ENCODE measurements around the gene CENPP.

CENPP gene

DNA sequence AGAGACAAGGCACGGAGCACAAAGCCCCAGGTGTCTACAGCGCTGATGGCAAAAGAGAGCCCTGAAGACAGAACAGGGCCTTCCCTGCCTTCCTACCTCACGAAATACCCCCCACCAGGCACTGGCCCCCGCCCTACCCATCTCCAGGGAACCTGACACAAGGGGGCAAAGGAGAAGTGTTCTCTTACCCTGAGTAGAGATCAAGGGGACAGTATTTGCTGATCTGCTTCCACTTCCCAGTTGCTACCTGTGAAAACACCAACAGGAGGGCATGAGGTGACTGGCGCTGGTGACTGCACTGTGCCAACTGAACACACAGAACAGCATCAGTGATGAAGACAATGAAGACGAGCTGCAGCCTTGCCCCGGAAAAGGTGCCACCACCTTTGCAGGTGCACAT, 316.8 kb downstream of the CENPP start:
- Histone ChIP-seq H3K27me3 (ENCODE audit: control insufficient read depth, insufficient read depth, low read length) (no peaks in the 10 kb centered on the region), H3K4me3 (ENCODE audit: low read depth, low read length) (no peak overlapping the region), H3K36me3 (ENCODE audit: control insufficient read depth, insufficient read depth, low read length) (peaks cover 22% of the 10 kb centered on the region), H3K4me1 (ENCODE audit: control insufficient read depth, insufficient read depth, low read length) (no peaks in the 10 kb centered on the region), H3K9ac (ENCODE audit: low read depth, low read length) (no peak overlapping the region), H3K9me3 (ENCODE audit: control insufficient read depth, insufficient read depth, low read length) (no peaks in the 10 kb centered on the region)

DNA sequence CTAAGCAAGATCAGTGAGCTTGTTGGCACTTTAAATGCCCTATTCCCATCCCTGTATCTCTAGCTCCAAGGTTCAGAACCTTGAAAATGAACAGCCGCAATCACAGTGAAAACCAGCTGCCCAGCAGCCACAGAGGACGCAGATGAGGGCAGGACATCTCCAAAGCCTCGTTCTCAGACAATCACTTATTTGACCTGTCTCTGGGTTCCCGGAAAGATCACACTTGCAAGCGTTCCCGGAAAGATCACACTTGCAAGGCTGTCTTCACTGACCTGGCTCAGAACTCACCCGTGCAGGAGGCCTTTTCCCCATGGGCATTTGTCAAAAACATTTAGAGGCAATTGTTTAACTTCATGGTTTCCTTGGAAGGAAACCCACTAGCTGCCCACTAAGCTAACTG, 318.5 kb downstream of the CENPP start:
- Histone ChIP-seq H3K4me1 (ENCODE audit: control insufficient read depth, insufficient read depth, low read length) (no peaks in the 10 kb centered on the region), H3K9me3 (ENCODE audit: control insufficient read depth, insufficient read depth, low read length) (no peaks in the 10 kb centered on the region), H3K4me3 (ENCODE audit: low read depth, low read length) (no peak overlapping the region), H3K9ac (ENCODE audit: low read depth, low read length) (no peak overlapping the region), H3K27me3 (ENCODE audit: control insufficient read depth, insufficient read depth, low read length) (no peaks in the 10 kb centered on the region), H3K36me3 (ENCODE audit: control insufficient read depth, insufficient read depth, low read length) (peaks cover 24% of the 10 kb centered on the region)

DNA sequence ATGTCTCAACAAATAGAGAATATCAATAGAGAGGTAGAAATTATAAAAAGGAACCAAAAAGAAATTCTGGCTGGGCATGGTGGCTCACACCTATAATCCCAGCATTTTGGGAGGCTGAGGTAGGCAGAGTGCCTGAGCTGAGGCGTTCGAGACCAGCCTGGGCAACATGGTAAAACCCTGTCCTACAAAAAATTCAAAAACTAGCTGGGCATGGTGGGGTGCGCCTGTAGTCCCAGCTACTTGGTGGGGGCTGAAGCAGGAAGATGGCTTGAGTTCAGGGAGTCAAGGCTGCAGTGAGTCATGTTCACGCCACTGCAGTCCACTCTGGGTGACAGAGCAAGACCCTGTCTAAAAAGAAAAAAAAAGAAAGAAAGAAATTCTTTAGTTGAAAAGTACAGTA, 319.3 kb downstream of the CENPP start:
- H3K9me3 ChIP-seq (ENCODE audit: control insufficient read depth, insufficient read depth, low read length), result no peaks in the 10 kb centered on the region
- H3K4me3 ChIP-seq (ENCODE audit: low read depth, low read length), result no peak overlapping the region
- no peaks in the 10 kb centered on the region for H3K27me3 ChIP-seq (ENCODE audit: control insufficient read depth, insufficient read depth, low read length)
- H3K9ac ChIP-seq (ENCODE audit: low read depth, low read length), result no peak overlapping the region
- H3K36me3 ChIP-seq (ENCODE audit: control insufficient read depth, insufficient read depth, low read length), result peaks cover 25% of the 10 kb centered on the region
- H3K4me1 ChIP-seq (ENCODE audit: control insufficient read depth, insufficient read depth, low read length), result no peaks in the 10 kb centered on the region

DNA sequence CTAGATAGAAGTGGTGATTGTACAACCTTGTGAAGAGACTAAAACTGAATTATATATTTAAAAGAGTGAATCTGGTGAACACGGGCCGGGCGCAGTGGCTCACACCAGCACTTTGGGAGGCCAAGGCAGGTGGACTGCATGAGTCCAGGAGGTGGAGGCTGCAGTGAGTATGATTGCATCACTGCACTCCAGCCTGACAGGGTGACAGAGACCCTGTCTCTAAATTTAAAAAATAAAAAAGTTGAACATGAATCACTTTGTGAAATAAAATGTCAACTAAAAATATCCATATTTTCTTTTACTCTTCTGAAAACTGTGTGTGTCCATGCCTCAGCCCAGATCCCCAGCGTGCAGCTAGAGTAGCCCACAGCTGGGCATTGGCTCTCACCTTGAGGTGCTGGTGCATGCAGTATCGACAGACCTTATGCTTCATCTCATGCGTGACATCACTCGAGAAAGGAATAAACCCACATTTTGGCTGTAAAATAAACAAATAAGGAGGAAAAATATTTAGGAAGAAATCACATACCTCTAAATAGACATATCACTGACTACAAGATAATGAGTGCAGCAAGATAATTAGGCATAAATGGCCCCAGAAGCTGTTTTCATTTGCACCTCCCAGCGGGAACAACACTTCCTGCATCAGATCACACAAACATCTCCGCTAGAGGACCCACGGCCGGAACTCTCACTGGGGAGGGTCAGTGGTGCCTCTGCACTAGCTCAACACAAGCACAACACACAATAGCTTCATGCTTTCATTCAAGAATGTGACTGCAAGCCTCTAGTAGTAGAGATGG, 322.1 kb downstream of the CENPP start:
- H3K9me3 ChIP-seq (ENCODE audit: control insufficient read depth, insufficient read depth, low read length), result no peaks in the 10 kb centered on the region
- peaks cover 13% of the 10 kb centered on the region for H3K36me3 ChIP-seq (ENCODE audit: control insufficient read depth, insufficient read depth, low read length)

DNA sequence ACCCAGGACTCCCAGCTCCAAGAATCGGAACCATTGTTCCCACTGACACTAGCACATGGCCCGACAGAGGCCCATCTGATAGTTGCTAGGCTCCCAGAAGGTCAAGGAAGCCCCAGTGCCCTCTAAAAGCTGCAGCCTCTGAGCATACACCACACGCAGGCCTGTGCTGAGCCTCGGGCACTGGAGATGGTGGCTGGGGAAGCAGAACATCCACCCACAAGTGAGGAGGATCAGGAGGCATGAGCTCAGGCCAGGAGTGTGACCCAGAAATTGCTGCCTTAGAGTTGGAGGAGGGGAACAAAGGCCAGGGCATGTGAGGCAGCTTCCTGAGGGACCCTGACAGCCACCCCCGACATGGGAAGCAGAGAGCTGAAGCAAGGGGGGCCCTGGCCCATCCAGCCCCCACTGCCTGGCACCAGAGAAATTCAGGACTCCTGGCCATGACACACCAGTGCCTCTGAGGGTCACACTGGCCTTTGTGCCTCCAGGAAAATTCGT, 322.8 kb downstream of the CENPP start:
- Histone ChIP-seq H3K4me1 (ENCODE audit: control insufficient read depth, insufficient read depth, low read length) (no peaks in the 10 kb centered on the region), H3K9ac (ENCODE audit: low read depth, low read length) (no peak overlapping the region), H3K36me3 (ENCODE audit: control insufficient read depth, insufficient read depth, low read length) (peaks cover 12% of the 10 kb centered on the region), H3K4me3 (ENCODE audit: low read depth, low read length) (no peak overlapping the region), H3K9me3 (ENCODE audit: control insufficient read depth, insufficient read depth, low read length) (no peaks in the 10 kb centered on the region), H3K27me3 (ENCODE audit: control insufficient read depth, insufficient read depth, low read length) (no peaks in the 10 kb centered on the region)

More for the DNA sequence above, 322.1 kb downstream of the CENPP start:
- no peaks in the 10 kb centered on the region for H3K27me3 ChIP-seq (ENCODE audit: control insufficient read depth, insufficient read depth, low read length)
- no peak overlapping the region for H3K4me3 ChIP-seq (ENCODE audit: low read depth, low read length)
- H3K4me1 ChIP-seq (ENCODE audit: control insufficient read depth, insufficient read depth, low read length), result no peaks in the 10 kb centered on the region
- no peak overlapping the region for H3K9ac ChIP-seq (ENCODE audit: low read depth, low read length)

DNA sequence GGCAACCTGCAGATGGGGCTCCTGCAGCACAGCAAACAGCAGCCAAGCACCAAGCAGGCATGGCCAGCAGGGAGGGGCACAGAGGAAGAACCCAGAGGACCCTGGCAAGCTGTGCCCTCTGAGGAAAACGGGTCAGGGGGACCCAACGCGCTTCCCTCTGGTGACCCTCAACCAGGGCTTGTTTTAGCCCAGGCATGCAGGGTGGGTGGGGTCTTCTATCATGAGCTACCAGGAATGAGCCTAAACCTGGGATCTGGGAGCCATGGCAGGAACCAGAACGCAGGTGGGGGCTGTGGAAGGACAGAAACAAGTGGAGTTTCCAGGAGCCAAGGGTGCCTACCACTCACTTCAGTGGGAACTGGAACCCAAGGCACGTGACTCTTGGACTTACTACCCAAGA, 323.3 kb downstream of the CENPP start:
- H3K4me3 ChIP-seq (ENCODE audit: low read depth, low read length), result no peak overlapping the region
- no peaks in the 10 kb centered on the region for H3K9me3 ChIP-seq (ENCODE audit: control insufficient read depth, insufficient read depth, low read length)
- no peaks in the 10 kb centered on the region for H3K4me1 ChIP-seq (ENCODE audit: control insufficient read depth, insufficient read depth, low read length)
- no peak overlapping the region for H3K9ac ChIP-seq (ENCODE audit: low read depth, low read length)
- H3K27me3 ChIP-seq (ENCODE audit: control insufficient read depth, insufficient read depth, low read length), result no peaks in the 10 kb centered on the region
- H3K36me3 ChIP-seq (ENCODE audit: control insufficient read depth, insufficient read depth, low read length), result peaks cover 12% of the 10 kb centered on the region

DNA sequence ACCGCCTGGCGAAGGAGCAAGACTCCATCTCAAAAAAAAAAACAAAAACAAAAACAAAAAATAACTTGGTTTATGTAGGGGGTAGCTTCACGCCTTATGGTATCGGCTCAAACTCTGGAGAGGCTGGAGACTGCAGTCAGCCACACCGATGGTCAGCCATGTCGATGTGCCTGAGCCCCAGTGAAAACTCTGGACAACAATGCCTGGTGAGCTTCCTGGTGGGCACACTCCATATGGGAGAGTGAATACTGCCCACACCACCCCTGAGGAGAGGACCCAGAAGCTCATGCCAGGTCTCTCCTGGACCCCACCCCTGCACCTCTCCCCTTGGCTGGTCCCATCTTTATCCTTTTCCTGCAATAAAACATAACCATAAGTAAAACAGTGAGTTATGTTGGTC, 324.5 kb downstream of the CENPP start:
- Histone ChIP-seq H3K9me3 (ENCODE audit: control insufficient read depth, insufficient read depth, low read length) (no peaks in the 10 kb centered on the region), H3K36me3 (ENCODE audit: control insufficient read depth, insufficient read depth, low read length) (peaks cover 22% of the 10 kb centered on the region)

DNA sequence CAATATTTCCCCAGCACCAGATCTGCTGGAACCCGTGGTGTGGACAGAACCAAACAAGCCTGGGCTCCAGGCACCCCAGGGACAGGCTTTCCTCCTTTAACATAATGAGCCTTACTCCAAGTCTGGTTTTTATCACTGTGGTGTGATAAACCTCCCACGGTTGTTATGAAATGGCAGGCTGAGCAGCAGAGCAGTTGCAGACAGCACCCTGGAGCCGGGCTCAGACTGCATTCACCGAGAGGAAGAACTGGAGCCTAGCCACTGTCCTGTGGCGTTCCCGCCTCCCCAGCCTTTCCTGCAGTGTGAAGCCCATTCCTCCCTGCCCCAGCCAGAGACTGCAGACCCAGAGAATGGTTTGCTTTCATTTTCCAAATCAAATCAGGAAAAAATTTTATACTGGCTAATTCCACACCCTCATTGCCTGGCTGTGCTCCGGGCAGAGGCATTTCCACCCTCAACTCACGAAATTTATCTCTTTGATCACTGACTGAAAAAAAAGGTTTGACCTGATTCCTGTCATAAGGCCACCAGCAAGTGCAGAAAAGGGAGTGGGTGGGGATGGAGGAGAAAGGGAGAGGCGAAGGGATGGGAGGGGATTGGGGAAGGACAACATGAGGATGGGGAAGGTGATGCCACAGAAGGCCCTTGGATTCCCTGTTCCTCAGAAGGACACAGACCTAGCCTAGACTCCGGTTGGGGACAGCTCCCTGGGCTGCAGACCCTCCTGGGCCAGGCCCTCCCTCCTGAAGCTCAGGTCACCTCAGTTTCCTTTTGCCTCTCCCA, 325.3 kb downstream of the CENPP start:
- Histone ChIP-seq H3K36me3 (ENCODE audit: control insufficient read depth, insufficient read depth, low read length) (peaks cover 22% of the 10 kb centered on the region), H3K4me1 (ENCODE audit: control insufficient read depth, insufficient read depth, low read length) (no peaks in the 10 kb centered on the region), H3K4me3 (ENCODE audit: low read depth, low read length) (no peak overlapping the region), H3K9me3 (ENCODE audit: control insufficient read depth, insufficient read depth, low read length) (no peaks in the 10 kb centered on the region), H3K27me3 (ENCODE audit: control insufficient read depth, insufficient read depth, low read length) (no peaks in the 10 kb centered on the region), H3K9ac (ENCODE audit: low read depth, low read length) (no peak overlapping the region)

More for the DNA sequence above, 324.5 kb downstream of the CENPP start:
- H3K4me1 ChIP-seq (ENCODE audit: control insufficient read depth, insufficient read depth, low read length), result no peaks in the 10 kb centered on the region
- H3K4me3 ChIP-seq (ENCODE audit: low read depth, low read length), result no peak overlapping the region
- H3K9ac ChIP-seq (ENCODE audit: low read depth, low read length), result no peak overlapping the region
- H3K27me3 ChIP-seq (ENCODE audit: control insufficient read depth, insufficient read depth, low read length), result no peaks in the 10 kb centered on the region

DNA sequence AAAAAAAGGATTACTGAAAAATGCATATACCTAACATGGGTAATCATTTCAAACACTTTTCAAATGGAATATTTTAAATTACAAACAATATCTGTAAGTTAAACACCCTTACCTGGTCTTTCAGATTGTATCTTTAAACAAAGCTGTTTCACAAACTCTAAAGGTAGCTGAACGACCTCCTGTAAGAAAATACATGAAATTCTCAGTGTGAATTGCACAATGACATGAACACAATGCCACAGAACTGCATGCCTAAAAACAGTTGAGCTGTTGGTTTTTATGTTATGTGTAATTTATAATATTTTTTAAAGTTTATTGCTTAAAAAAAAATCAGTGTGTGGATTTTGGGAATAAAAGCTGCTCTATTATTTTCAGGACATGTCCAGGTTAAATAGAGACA, 326.7 kb downstream of the CENPP start:
- H3K9me3 ChIP-seq (ENCODE audit: control insufficient read depth, insufficient read depth, low read length), result no peaks in the 10 kb centered on the region
- no peak overlapping the region for H3K4me3 ChIP-seq (ENCODE audit: low read depth, low read length)
- no peaks in the 10 kb centered on the region for H3K4me1 ChIP-seq (ENCODE audit: control insufficient read depth, insufficient read depth, low read length)
- H3K36me3 ChIP-seq (ENCODE audit: control insufficient read depth, insufficient read depth, low read length), result peaks cover 22% of the 10 kb centered on the region
- H3K9ac ChIP-seq (ENCODE audit: low read depth, low read length), result no peak overlapping the region
- no peaks in the 10 kb centered on the region for H3K27me3 ChIP-seq (ENCODE audit: control insufficient read depth, insufficient read depth, low read length)

DNA sequence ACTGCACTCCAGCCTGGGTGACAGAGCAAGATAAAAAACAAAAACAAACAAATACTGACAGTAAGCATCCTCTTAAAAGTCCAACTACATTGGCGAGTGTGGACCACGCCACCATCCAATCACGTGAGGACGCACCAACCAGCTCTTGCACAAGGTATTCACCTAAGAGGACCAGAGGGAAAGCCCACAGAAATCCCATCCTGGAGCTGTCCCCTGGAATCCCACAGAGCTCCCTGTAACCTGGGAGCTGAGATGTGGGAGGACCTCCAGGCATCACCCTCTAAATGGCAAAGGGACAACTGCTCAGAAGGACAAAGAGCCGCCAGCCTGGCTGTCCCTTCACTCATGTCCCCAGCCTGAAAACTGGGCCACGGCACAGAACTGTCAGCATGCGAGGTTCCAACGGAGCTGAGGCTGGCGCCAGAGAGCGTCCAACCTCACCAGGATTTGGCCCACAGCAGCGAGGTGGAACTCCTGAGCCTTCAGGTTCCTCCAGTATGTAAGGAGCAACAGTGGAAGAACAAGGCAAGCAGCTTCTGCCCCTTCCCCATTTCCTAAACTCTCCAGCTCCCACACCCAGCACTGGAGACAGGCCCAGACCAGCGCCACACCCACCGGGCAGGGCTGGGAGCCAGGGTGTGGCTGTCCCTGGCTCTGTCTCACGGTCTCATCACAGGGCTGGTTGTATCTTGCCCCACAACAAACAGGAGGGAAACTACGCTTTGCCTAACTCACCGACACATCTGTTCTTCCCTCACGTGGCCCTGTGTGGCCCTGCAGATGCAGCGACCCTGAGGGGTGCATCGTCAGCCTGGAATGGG, 328.9 kb downstream of the CENPP start:
- no peaks in the 10 kb centered on the region for H3K9me3 ChIP-seq (ENCODE audit: control insufficient read depth, insufficient read depth, low read length)
- no peaks in the 10 kb centered on the region for H3K27me3 ChIP-seq (ENCODE audit: control insufficient read depth, insufficient read depth, low read length)
- no peak overlapping the region for H3K4me3 ChIP-seq (ENCODE audit: low read depth, low read length)
- no peaks in the 10 kb centered on the region for H3K4me1 ChIP-seq (ENCODE audit: control insufficient read depth, insufficient read depth, low read length)
- H3K36me3 ChIP-seq (ENCODE audit: control insufficient read depth, insufficient read depth, low read length), result peaks cover 10% of the 10 kb centered on the region
- H3K9ac ChIP-seq (ENCODE audit: low read depth, low read length), result no peak overlapping the region

DNA sequence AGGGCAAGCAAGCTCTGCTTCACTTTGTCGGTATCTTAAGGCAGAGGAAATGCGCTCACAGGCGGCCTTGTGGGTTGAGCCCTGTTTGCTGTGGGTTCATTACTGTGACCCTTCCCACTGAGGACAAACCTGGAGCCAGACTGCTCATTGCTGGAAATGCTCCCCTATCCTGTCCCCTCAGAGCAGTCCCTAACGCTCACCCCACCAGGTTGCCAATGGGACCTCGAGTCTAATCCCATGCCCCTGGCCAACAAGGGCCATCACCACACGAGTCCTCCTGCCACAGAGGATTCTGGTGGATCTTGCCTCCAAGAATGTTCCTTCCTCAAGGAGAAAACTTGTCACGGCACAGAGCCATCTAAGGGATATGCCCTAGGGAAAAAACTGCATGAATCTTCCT, 329.6 kb downstream of the CENPP start:
- peaks cover 10% of the 10 kb centered on the region for H3K36me3 ChIP-seq (ENCODE audit: control insufficient read depth, insufficient read depth, low read length)
- no peak overlapping the region for H3K4me3 ChIP-seq (ENCODE audit: low read depth, low read length)
- H3K9me3 ChIP-seq (ENCODE audit: control insufficient read depth, insufficient read depth, low read length), result no peaks in the 10 kb centered on the region
- no peaks in the 10 kb centered on the region for H3K27me3 ChIP-seq (ENCODE audit: control insufficient read depth, insufficient read depth, low read length)
- H3K9ac ChIP-seq (ENCODE audit: low read depth, low read length), result no peak overlapping the region
- peaks cover 3% of the 10 kb centered on the region for H3K4me1 ChIP-seq (ENCODE audit: control insufficient read depth, insufficient read depth, low read length)

Measured in iPS-15b (cell line).